HEK293T (cell line): ENCODE data around the gene CDK5R2.

ENCODE experiments used
- HDGF ChIP-seq: fragments of 450-650 bp; IDR thresholded peaks from 2 replicates; pipeline ENCODE4 v1.6.1; 2017; ENCODE audit warnings: antibody characterized with exemption, borderline replicate concordance
- LEF1 ChIP-seq: fragments of 450-650 bp; IDR thresholded peaks from 2 replicates; pipeline ENCODE4 v1.6.1; 2017; ENCODE audit warnings: mild to moderate bottlenecking, borderline replicate concordance
- SP1 ChIP-seq: fragments of 450-650 bp; IDR thresholded peaks from 2 replicates; pipeline ENCODE4 v1.6.1; 2017
- ZNF384 ChIP-seq: fragments of 450-650 bp; IDR thresholded peaks from 2 replicates; pipeline ENCODE4 v1.6.1; 2016

- TF ChIP-seq ZNF384 (no peak), LEF1 (no peak), SP1 (no peak), HDGF (no peak)
Measured at GRCh38 chr2:218981881-218982585, 22.6 kb downstream of the CDK5R2 start.
